Suppressor macrophage (primary cell): ENCODE results near the gene OR51V1.
"Not testable (repeated sequence)": the region's sequence is repeated elsewhere in the genome, so short reads cannot be mapped to it uniquely, and the experiment has no call there.

ENCODE experiments used
- DNase-seq, 4 experiments: peaks; one replicate each; pipeline ENCODE4 v3.0.0-alpha.2; 2020 to 2022
- total RNA-seq, 17 experiments: gene quantifications; one replicate each; lab custom pipeline; 2026; ENCODE audit warnings: mixed read lengths in 6 of 17, inconsistent platforms in 3 of 17; lab: John Stamatoyannopoulos, UW

OR51V1 gene
- 0 to 0.44 (median 0) reads per million in 17 experiments for total RNA-seq

DNA sequence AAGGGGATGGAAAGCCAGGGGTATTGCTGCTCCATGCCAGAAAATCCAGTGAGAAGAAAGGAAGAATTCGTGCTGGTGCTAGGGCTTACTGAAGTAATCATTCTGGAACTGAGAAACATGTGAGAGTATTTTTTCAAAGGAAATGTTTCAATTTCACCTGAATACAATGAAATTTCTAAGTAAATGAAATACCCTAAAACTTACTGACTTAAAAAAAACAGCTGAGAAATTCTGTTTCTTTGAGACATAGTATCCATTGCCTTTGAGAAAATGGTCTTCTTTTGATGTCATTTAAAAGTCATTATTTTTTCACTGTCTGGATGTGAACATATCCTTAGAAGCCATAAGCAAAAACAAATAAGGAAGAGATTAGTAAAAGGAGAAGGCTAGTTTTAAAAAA is at the start of gene OR51V1:
TSS of gene OR51V1 (minus strand) at position 101 of the 400 bp plus-strand sequence. CDS start at position 101, 0 bp downstream.
- DNase-seq: no peak

- DNase-seq: not testable (repeated sequence)
These were observed 49.4 kb upstream of the OR51V1 start, which contains the start of gene HBG1 for GRCh38 chr11:5249807-5250396. Gene HBG1, minus strand, starts transcription at chr11:5249857. Its CDS starts 53 bp downstream, at chr11:5249804.

DNA sequence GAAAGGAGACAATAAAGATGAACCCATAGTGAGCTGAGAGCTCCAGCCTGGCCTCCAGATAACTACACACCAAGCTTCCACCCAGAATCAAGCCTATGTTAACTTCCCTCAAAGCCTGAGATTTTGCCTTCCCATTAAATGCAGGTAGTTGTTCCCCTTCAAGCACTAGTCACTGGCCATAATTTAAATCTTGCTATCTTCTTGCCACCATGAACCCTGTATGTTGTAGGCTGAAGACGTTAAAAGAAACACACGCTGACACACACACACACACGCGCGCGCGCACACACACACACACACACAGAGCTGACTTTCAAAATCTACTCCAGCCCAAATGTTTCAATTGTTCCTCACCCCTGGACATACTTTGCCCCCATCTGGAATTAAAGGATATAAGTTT is 48.0 kb upstream of the OR51V1 start:
- DNase-seq: not testable (repeated sequence)

DNA sequence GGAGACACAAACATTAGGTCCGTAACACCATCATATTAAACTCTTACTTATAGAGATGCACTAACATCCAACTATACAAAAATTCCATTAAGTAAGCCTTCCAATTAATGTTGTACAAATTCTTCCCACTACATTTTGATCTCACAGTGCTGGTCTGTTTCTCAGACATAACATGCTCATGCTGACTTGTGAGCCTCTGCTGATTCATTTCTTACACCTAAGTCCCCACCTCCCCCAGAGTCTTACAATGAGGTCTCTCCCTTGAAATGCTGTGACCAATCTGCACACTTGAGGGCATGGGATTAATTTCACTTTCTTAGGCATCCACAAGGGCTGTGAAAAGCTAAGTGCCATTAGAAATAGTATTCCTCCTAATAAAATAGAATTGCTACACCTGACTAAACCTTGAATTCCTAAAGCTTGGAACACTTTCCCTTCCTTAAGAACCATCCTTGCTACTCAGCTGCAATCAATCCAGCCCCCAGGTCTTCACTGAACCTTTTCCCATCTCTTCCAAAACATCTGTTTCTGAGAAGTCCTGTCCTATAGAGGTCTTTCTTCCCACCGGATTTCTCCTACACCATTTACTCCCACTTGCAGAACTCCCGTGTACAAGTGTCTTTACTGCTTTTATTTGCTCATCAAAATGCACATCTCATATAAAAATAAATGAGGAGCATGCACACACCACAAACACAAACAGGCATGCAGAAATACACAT is 47.1 kb upstream of the OR51V1 start:
- no peak for DNase-seq

DNA sequence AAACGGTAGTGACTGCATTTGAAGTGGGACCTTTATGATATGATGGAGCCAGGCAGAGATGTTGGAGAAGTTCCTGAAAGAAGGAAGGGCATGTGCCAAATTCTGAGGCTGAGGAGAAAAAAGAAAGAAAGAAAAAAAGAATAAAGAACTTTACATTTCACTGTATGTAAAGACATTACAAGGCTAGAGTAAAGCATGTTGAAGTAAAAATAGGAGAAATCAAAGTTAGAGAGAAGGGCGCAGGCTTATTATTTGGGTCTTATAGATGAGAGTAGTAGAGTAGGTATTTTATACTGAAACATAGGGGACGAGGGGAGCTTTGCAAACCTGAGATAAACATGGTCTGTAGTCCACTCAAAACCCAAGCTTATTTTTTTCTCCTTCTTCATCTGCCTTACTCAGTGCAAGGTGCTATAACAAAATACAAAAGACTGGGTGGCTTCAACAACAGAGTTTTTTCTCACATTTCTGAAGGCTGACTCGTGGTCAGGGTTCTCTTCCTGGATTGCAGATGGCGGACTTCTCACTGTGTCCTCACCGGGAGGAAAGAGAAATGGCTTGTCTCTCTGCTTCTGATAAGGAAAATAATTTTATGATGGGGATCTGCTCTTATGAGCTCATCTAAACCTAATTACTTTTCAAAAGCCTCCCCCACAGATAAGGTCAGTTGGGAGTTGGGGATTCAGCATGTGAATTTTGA is 46.4 kb upstream of the OR51V1 start:
- DNase-seq: no peak

GRCh38 chr11:5245155-5245554 is 44.7 kb upstream of the OR51V1 start:
- DNase-seq: no peak

DNA sequence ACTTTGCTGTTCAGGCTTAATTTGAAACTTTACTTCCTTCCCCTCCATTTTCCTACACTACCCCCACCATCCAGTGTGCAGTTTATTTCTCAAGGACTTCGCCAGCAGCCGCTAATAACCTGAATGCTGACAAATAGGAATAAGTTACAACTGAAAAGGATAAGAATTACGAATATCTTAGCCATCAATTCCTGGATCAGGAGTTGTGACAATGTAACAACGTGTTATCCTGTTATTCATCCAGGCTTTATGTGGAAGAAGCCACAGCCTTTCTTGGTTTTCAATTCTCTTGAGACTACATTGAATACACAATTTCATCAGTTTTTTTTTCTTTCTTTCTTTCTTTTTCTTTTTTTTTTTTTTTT is 43.3 kb upstream of the OR51V1 start:
- no peak for DNase-seq

DNA sequence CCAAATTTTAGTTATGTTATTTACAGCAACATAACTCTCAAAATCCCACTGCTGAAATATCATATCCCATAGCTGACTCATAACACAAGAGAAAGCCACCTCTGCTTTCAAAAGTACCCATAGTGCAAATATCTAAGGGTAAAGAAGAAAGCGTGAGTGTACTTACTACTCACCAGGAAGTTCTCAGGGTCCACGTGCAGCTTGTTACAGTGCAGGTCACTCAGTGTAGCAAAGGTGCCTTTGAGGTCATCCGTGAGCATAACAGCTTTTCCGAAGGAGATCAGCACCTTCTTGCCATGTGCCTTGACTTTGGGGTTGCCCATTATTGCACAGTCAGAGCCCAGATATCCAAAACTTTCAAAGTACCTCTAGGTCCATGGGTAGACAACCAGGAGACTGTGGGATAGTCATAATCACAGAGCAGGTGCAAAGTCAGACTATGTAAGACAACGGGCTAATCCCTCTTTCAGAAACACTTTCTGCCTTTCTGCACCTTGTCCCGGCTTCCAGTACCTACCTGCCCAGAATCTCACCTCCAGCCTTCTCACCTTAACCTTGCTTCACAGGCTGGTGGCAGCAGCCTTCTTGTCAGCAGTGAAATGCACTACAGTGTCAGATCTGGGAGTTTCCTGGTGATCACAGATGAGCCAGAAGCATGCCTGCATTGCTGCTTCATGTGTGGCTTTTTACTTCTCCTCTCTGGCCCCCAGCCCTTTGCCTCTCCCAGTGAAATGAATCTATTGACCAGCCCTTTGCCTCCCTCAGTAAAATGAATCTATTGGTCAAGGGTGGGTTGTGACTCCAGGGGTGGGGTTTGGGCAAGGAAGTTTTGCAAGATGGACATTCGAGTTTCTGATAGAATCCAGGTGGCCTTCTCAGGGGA is 42.7 kb upstream of the OR51V1 start:
- no peak for DNase-seq

- no peak for DNase-seq
These were observed 41.7 kb upstream of the OR51V1 start for GRCh38 chr11:5242208-5242607.

DNA sequence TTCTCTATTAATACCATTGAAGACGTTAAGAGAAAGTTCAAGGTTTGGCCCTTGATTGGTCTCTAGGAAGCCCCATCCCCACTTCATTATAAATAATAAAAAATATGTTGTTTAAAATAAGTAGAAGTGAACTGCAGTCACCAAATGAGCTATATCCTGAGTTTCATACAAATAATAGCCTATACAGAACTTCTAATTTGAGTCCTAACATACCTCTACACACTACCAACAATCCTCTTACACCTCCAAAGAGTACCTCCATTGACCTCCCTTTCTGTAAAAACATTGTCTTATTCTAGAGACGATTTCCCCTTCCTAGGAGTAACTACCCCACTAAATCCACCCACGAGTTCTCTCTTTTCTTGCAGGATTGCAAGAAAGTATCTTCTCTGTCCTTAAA is 41.0 kb upstream of the OR51V1 start:
- DNase-seq: no peak

DNA sequence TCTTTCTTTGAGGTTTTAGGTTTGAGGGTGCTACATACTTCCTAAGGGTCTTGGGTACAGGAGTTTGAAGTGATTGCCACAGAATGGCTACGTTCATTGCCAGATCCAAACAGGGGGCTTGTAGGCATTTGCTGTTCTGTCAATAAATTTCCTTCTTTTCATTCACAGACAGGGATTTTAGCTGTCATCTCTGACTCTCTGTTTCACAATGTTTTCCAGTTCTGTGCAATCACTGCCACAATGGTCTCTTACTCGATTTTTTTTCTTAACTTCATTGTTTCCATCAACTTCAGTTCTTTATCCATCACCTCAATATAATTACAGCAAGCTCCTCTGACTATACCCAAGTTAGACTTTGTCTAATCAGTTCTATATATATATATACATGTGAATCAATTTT is 40.0 kb upstream of the OR51V1 start:
- DNase-seq: peak in 1 of 4 experiments; percentile 26

DNA sequence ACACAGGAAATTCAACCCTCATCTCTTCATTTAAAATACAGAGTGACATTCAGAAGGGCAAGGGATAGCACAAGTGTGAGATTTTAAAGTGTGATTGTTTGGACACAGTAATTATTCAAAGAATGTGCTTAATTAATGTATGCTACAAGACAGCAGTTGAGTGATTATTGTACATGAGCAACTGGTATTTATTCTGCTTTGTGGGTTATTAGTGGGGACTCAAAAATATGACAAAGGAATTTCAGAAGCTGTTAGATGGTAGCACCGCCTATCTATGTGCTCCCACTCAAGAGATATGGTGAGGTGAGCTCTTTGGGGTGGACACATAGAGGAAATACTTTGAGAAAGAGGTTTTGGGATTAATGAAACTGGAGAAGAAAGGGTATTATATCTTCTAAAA is 39.6 kb upstream of the OR51V1 start:
- no peak for DNase-seq

DNA sequence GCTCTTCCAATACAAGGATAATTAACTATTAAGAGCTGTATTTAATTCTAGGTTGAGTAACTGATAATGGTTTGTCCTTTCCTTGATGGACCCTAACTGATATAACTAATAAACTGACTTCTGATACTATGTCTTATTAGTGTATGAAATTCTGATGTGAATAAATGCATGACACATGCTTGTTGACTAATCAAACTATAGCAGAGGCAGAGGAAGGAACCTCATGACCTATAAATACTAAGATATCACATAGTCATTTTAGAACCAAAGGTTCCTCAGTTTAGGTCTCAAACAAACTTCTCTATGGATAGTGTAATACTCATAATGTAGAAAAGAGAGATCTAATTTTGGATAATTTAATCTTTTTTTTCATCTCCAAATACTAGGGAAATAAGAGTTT is 38.6 kb upstream of the OR51V1 start:
- DNase-seq: peak in 2 of 4 experiments; percentile 59

DNA sequence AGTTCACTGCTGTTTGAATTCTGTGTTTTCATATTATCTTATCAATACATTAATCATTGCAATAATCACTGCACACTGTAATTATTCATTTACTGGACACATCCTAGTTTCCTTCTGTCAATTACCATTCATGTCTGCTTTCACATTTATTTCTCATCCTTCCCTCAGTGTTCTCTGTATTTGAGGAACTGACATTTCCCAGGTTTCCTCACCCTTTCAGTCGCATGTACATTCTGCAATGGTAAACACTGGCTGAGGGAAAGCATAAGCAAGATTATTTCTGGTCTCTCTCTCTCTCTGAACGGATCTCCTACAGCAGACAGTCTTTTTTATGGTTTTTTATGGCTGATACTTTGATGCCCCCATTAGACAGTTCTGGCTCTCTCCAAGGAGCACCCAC is 38.0 kb upstream of the OR51V1 start:
- DNase-seq: peak; percentile 35 to 63 (median 50)

DNA sequence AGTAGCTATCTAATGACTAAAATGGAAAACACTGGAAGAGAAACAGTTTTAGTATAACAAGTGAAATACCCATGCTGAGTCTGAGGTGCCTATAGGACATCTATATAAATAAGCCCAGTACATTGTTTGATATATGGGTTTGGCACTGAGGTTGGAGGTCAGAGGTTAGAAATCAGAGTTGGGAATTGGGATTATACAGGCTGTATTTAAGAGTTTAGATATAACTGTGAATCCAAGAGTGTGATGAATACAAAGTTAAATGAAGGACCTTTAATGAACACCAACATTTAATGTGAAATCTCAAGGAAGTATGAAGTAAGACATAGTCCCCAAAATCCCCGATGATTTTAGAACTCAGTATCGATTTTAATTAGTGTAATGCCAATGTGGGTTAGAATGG is 36.9 kb upstream of the OR51V1 start:
- no peak for DNase-seq

DNA sequence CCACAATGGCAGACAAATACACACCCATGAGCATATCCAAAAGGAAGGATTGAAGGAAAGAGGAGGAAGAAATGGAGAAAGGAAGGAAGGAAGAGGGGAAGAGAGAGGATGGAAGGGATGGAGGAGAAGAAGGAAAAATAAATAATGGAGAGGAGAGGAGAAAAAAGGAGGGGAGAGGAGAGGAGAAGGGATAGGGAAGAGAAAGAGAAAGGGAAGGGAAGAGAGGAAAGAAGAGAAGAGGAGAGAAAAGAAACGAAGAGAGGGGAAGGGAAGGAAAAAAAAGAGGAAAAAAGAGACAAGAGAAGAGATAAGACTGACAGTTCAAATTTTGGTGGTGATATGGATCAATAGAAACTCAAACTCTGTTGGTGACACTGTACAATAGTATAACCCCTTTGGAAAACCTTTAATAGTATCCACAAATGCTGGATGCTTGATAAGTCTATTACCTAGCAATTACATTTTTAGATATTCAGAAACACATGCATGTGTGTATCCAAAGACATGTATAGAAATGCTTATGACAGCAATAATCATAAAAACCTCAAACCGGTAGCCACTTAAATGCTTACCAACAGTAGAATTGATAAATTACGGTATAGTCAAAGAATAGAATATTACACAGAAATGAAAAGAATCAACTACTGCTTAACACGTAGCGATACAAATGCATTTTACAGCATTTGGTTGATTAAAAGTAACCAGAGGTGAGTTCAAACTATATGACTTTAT is 35.0 kb upstream of the OR51V1 start:
- no peak for DNase-seq

GRCh38 chr11:5234381-5234834 is 33.9 kb upstream of the OR51V1 start, which contains the start of gene HBD:
Gene HBD, minus strand, starts transcription at chr11:5234483. Its CDS starts 50 bp downstream, at chr11:5234433.
- peak in 3 of 4 experiments; percentile 20 to 34 (median 28) for DNase-seq

- DNase-seq: no peak
These were observed 32.8 kb upstream of the OR51V1 start for GRCh38 chr11:5233307-5233706.

DNA sequence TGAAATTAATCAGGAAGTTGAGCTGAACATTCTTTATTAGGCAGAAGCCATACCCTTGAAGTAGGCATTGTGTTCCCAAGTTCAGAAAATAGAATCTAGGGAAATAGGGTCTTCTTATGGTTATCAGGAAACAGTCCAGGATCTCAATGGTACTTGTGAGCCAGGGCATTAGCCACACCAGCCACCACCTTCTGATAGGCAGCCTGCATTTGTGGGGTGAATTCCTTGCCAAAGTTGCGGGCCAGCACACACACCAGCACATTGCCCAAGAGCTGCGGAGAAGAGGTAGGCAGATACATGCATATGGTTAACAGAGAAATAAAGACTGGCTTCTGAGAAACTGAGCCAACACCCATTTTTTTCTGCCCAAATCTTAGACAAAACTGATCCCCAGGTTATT is 32.3 kb upstream of the OR51V1 start:
- no peak for DNase-seq

DNA sequence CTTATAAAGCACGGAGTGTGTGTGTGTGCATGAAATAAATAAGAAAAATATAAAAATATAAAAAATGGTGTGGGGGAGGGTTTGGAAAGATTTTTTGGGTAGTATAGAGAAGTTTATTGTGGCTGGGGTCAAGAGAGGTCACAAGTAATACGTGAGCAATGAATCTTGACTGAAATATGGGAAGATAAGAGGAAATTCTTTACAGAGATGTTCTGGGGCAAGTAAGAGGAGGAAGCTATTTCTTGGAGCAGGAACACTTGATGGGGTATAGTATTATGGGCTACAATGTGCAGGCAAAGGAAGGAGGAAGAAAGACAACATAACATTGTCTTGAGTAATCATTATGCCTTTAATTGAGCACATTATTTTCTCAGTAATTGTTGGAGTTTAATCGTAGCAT is 31.7 kb upstream of the OR51V1 start:
- peak in 2 of 4 experiments; percentile 24 to 25 for DNase-seq

GRCh38 chr11:5231111-5231510 is 30.6 kb upstream of the OR51V1 start:
- no peak for DNase-seq

- no peak for DNase-seq
These were observed 29.8 kb upstream of the OR51V1 start for GRCh38 chr11:5230266-5230665.
